GM21619 (cell line): Measurements from ENCODE around the gene MRPL30.
"Not testable (repeated sequence)": the region's sequence is repeated elsewhere in the genome, so short reads cannot be mapped to it uniquely, and the experiment has no call there.

ENCODE experiments used
- ATAC-seq: cut with Tn5 transposase; IDR thresholded peaks from one replicate; pipeline ENCODE4 v1.9.1; 2021; ENCODE audit not compliant: unreplicated experiment

MRPL30 gene

DNA sequence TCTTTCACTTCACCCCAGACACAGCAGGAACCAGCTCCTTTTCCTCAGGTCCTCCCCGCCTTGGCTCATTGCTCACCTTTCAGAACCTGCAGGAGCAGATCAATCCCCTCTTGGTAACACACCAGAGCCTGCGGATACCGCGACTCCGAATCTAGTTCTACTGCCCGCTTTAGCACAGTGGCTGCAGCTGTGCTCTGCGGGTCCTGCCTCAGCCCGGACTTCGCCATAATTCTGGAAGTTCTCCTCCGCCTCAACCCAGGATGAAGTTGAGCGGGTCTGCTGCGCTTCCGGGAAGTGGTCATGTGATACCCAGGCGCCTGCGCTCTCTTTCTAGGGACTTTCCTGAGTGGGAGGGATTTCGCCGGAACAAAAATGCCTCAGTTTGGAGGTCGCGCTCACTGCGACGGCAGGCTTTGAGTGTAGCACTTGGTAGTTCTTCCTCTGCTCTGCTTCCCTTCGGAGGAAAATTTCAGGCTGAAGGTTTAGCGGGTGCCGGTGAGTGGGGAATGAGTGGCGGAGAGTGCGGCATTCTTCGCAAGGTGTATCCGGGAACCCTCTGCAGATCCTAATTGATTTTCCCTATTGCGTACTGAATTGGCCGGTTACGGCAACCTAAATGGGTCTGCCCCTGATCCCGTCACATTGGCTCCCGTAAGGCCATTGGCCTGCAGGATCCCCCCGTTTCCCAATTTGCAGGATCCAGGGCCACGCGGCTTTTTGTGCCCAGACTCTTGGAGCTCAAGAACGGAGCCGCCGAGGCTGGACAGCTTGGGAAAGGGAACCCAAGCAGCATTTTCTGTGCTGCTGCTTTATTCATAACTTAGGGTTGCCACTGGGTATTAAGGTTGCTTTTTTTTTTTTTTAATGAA, at the start of gene MRPL30, which contains the start of gene MITD1:
TSS of gene MRPL30 (plus strand) at position 430 of the 869 bp plus-strand sequence. CDS start 5,020 bp downstream, outside the sequence.
TSS of gene MITD1 (minus strand) at position 304 of the 869 bp plus-strand sequence. CDS start at position 227, 77 bp downstream.
- peak; percentile 91 for ATAC-seq

DNA sequence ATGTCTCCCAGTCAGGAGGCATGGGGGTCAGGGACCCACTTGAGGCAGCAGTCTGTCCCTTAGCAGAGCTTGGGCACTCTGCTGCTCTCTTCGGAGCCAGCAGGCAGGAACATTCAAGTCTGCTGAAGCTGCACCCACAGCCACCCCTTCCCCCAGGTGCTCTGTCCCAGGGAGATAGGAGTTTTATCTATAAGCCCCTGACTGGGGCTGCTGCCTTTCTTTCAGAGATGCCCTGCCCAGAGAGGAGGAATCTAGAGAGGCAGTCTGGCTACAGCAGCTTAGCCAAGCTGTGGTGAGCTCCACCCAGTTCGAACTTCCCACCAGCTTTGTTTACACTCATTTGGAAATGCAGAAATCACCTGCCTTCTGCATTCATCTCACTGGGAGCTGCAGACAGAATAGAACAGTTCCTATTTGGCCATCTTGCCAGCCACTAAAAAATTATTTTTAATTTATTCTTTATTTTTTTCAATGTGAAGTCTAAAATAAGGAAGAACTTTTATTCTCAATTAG, 45.9 kb upstream of the MRPL30 start:
- not testable (repeated sequence) for ATAC-seq

DNA sequence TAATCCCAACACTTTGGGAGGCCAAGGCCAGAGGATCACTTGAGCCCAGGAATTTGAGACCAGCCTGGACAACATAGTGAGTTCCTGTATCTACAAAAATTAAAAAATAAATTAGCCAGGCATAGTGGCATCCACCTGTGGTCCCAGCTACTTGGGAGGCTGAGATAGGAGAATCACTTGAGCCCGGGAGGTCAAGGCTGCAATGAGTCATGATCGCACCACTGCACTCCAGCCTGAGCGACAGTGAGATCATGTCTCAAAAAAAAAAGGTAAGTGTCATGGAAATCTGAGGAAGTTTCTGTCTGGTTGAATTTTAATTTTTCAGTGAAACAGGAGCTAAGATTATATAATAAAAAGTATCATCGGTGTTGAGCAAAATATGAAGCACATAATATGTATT, 42.0 kb upstream of the MRPL30 start:
- no peak for ATAC-seq

DNA sequence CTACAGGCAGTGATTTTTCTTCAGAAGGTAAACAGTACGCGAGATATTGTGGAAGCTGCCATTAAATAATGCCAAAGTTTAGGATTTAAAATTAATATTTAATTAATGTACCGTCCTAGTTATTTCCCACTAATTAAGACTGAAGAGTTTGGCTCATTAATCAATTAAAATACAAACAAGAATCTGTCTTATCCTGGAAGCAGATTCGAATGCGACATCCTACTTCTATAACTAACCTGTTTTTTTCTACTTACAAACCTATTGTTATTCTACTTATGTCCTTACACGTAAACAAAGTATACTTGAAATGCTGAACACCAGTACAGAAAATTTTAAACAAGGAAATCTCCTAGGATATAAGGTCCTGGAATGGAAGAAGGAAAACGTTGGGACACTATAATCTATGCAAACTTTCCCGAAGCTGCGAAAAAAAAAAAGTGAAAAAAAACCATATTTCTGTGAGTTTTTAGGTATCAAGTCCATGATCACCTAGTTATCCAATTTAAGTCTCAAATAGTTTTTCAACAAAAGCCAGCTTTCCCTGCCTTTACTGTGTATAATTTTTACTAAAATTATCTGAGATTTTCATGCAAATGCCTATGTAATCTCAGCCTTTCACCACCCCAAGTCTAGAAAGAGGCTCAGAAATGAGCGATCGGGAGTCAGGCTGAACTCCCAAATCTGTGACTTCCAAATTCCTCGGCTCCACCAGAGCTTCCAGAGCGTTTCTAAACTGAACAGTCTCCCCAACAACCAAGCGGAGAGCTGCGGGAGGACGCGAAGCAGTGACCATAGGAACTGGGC, 40.7 kb upstream of the MRPL30 start:
- ATAC-seq, result no peak

DNA sequence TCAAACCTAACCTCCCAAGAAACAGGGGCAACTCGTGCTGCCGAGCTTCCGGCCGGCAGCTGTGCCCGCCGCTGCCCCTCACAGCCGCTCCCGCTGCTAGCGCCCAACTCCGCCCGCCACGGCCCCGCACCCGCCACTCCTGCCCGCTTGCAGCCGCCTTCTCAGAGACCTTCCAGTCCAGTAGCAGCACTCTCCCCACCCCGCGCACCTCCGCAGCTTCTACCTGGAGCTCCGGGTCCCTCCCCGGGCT, 40.2 kb upstream of the MRPL30 start:
- ATAC-seq, result peak; percentile 35

DNA sequence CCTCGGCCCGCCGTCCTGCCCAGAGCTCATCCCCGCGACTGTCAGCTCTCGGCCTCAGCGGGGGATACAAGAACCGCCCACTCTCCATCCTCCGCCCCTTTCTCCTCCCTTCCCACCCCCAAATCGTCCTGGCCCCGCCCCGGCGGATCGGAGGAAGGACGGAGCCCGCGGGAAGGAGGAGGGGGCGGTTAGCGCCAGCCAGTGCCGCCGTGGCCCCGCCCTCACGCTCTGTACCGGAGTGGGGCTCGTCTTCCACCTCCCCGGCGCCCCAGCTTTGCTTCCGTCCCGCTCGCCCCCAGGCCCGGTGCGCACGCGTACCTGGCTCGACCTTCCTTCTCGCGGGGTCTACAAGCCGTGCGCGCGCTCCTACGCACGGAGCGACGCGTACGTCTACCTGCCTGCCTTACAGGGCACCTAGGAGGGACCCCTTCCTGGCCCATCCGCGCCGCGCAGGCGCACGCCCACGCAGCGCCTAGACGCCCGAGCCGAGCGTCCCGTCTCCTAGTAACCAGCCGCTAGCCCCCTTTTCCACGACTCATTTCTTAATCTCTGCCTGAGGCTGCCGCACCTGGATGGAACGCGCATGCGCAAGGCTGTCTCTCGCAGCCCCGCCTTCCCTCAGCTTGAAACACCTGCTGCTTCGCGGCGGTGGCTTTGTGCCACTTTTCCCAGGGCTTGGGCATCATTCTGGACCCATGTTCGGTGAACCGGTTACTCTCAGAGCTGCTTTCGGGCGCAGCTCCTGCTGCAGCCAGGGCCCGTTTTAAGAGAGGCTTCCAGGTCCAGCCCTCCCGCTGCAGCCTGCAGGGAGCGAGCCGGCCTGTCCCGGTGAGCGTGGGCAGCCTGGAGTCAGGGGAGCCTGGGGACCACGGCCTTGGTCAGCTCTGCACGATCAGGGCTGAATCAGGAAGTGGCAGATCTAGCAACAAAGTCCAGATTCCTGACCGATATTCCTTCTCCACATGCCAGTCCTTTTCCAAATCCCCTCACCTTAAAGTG, 39.6 kb upstream of the MRPL30 start, which contains the start of gene C2orf15:
TSS of gene C2orf15 (plus strand) at position 598 of the 999 bp plus-strand sequence. CDS start 8,852 bp downstream, outside the sequence.
- peak; percentile 86 for ATAC-seq

DNA sequence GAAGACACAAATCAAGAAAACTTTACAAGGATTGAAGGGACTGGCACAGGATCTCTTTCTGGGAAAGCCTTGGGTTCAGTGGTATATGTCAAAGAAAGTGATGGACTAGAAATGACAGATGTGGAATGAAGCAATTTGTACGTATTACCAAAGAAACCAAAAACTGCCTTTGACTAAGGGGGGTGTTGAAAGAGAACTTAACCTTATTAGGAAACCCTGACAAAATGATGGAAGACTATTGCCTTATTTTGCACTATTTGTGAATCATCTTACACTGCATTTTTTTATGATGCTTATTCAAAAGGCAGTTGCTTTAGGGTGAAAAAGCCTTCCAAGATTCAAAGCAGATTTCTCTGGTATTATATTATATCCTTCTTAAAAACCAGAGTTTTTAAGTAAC, 30.3 kb upstream of the MRPL30 start:
- ATAC-seq, result no peak

DNA sequence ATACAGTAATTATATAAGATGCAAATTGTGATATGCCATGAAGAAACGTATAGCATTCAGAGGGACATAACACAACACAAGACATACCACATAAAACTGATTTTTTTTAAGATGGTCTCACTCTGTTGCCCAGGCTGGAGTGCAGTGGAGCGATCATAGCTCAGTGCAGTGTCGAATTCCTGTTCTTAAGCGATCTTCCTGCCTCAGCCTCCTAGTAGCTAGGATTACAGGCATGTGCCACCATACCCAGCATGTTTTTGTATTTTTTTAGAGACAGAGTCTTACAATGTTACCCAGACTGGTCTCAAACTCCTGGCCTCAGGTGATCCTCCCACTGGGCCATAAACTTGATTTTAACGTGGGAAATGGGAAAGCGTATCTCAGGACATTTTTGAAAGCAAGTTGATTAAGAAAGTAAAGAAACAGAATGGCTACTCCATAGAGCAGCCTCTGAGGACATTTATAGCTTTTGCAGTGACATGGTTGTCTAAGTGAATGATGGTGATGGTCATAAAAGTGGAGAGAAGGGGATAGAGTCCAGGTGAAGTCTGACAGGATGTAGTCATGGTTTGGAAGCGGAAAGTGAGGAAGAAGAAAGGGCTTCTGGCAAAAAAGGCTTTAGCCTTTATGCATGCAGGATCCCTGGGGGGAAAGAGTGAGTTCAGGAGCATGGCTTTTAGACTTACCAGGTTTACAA, 28.6 kb upstream of the MRPL30 start:
- ATAC-seq, result no peak

DNA sequence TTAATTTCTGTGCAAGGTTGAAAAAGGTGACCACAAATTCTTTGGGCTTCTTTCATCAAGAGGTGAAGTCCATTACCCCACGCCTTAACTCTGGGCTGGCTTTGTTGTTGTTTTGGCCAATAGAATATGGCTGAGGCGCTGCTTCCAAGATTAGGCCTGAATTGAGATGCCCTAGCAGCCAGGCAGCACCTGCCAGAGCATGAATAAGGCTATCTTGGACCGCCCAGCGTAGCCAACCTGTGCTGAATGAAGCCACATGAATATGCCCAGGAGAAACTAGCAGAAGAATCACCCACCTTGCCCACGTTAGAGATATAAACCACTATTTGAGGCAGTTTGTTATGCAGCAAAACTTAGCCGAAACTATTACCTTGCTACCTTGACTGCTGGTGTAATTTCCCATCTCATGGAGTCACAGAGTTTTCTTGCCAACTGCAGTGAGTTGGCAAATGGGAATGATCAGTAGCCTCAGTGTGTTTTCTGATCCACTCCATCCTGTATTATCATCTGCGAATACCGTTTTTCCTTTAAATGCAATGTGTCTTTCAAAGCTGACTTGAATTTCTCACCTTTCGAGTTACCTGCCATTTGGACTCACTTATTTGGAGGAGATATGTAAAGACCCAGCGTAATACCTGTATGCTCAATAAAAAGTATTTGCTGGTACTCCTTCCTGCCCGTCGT, 26.9 kb upstream of the MRPL30 start:
- no peak for ATAC-seq

DNA sequence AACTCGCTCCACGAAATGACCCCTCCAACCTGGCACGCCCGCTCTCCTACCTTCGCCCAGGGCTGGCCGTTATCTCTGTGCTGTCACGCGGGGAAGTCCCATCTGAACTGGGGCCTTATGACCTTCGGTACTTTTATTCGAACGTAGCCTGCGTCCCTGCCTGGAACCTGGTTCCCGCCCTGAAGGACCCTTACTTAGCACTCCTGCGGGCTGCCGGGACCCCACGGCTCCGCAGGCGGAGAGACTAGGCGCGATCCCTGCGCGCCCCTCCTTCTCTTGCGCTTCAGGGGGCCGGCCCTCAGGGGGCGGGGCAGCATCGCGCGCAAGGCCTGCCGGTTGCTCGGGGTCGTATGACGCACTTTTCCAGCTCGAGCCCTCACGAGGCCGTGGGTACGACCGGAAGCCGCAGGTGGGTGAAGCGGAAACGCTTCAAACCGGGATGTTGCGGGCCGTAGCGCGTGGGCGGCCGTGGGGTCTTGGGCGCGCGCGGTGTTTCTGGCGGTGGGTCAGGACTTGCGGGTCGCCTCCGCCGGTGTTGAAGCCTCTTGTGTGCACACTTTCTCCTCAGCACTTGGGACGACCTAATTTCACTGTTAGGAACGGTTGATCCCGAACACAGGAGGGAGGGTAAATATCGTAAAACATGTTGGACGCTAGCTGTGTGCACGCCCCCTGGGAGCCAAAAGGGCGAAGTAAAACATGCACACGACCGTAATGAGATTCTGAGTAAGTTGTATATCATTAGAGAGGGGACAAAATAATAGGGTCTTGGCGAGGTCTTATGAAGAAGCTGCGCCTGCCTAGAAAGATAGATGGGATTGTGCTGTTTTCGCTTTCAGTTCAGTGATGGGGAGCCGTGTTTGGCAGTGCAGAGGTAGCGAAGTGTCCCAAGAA, 26.1 kb upstream of the MRPL30 start, which contains the start of the genes LIPT1 and TSGA10:
TSS of gene LIPT1 (plus strand) at position 325 of the 894 bp plus-strand sequence. CDS start 6,991 bp downstream, outside the sequence.
TSS of gene TSGA10 (minus strand) at position 300 of the 894 bp plus-strand sequence. CDS start 45,503 bp downstream, outside the sequence.
- ATAC-seq, result peak; percentile 95

DNA sequence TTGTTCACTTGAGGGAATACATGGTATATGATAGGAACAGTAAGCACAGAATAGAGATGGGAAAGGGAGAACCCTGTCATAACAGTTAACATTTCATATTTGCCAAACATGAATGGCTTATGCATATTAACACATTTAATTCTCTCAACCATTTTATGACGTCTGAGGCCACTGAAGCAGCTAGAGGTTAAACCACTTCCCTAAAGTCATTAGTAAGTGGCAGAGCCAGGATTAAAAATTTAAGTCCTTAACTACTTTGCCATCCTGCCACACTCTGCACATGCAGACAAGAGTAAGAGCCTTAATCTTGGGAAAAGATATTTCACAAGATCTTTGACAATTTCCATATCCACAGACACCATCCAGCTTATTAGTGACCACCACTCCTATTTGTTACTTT, 24.1 kb upstream of the MRPL30 start:
- no peak for ATAC-seq

DNA sequence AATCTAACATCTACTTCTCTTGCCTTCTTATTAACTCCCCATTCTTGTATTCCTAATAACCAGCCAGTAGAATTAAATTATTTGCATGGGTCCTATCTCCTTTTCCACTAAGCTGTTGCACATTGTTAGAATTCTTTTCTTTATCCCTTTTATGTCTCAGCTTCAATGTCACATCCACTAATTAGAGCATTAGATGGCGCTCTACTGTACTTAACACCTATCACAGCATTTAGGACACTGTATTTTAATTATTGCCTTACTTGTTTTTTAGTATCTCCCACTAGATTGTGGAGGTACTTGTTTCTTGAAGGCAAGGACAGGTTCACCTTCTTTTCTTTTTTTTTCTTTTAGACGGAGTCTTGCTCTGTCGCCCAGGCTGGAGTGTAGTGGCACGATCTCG, 22.4 kb upstream of the MRPL30 start:
- no peak for ATAC-seq

DNA sequence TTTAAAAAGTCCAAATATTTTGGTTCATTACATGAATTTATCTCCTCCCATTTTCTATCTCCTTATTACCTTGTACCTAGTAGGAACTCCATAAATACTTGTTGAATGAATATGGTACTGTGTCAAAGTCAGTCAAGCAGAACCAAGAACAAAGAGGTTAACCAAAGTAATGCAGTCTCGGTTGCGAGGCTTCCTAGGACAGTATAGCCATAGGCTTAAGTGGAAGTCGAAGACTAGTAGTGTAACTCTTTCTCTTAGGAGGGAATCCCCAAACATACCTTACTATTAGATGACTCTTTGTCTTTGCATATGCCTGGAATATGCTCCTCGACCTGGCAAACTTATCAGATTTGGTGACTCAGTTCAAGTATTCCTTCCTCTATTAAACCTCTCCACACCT, 21.4 kb upstream of the MRPL30 start:
- no peak for ATAC-seq

DNA sequence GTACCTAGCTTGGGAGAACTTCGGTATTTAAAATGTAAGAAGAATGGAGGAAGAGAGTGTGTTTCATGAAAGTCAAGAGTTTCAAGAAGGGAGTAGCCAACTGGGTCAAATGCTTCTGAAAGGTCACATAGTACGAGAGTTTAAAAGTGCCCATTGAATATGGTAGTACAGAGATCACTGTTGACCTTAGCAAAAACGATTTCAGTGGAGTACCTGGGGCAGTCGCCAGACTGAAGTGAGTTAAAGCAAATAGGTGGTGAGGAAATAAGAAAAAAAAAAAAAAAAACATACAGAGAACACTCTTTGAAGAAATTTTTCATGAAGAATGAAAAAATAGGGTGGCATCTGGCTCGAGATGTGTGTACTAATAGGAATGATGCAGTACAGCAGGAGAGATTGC, 14.8 kb upstream of the MRPL30 start:
- ATAC-seq, result no peak

DNA sequence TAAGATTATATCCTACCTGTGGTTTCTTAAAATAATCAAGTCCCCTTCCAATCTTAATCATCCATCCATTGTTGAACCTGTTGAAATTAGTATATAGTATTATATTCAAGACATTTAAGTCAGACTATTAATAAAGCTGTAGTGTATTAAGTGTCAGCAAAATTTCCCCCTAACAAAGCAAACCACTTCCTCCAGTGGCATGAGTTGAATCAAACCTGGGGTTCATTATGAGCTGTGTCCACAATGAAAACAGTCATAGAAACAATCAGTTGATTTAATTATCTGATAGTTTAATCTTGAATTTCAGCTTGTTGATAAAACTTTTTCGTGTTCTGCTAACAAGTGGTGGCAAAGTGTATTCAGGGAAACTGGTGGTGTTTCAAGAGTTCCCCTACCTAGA, 11.4 kb upstream of the MRPL30 start:
- ATAC-seq, result peak; percentile 51

DNA sequence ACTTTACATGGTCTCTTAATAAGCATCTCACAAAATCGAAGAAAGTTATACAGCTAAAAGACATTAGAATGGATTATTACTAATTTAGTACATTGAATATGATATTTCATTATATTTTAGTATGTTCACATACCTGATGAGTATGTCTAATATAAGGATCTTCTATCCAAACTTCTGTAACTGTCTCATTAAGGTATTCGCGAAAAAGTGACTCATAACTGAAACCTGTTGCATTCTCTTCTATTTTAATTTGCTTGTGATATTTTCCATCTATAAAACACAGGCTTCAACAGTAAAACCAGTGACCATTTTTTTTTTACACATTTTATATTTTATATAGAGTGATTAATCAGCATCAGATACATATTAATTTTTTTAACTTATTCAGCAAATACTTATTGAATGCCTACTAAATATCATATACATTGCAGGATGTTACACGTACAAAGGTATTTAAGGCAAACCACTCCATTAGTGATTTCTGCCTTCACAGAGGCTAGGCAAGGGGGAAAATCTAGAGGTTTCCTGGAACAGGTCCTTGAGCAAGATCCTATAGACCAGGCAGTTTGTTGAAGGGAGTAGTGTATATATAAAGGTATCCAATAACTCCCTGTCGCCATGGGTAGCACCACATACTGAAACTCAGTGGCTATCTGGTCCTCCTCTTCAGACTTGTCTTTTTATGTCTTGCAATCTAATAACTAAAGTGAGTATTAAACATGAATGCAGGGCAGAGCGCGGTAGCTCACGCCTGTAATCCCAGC, 9.4 kb upstream of the MRPL30 start:
- ATAC-seq, result no peak

DNA sequence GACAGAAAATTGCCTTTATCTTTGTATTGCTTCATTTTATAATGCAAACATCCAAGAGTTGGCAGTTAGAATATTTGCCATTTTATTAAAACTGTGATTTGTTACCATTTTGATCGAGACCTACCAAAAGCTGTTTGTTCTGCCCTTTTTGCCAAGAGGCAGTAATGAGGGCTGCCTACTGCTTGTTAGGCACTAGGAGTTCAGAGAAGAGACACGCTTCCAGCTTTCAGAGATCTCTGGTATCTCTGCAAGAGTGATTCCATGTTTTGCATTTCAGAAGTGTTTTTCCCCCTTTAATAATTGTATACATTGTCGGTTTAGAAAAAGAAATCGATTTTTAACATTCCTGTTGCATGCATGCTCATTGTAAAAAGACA, 628 bp downstream of the MRPL30 start:
- ATAC-seq, result no peak
